GM21360 (cell line): ENCODE results near the gene PADI2.

Experiments
- ATAC-seq: cut with Tn5 transposase; IDR thresholded peaks from one replicate; pipeline ENCODE4 v1.9.1; 2021; ENCODE audit warnings: mild to moderate bottlenecking, moderate library complexity; ENCODE audit not compliant: unreplicated experiment

The PADI2 gene

GRCh38 chr1:17116643-17117042 is 2.6 kb downstream of the PADI2 start:
- ATAC-seq: no peak

- no peak for ATAC-seq
Measured at GRCh38 chr1:17113963-17114362, 5.3 kb downstream of the PADI2 start.

GRCh38 chr1:17112496-17113236 is 6.6 kb downstream of the PADI2 start:
- ATAC-seq: no peak

DNA sequence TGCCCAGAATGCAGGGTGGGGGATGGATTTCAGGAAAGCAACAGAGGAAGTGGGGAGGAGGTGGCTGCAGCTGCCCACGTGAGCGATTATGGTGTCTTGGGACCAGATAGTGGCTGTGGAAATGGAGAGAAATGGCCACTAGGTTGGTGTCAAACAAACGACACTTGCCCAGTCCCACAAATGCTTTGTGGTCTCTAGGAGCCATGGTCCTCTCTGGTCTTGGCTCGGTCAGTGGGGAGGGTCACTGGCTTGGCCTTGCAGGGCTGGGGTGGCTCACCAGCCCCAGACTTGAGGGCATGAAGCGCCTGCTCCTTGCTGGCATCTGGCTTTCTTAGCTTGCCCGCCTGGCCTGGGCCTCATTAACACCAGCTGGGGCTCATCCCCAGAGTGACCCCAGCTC is 7.2 kb downstream of the PADI2 start:
- ATAC-seq: no peak

DNA sequence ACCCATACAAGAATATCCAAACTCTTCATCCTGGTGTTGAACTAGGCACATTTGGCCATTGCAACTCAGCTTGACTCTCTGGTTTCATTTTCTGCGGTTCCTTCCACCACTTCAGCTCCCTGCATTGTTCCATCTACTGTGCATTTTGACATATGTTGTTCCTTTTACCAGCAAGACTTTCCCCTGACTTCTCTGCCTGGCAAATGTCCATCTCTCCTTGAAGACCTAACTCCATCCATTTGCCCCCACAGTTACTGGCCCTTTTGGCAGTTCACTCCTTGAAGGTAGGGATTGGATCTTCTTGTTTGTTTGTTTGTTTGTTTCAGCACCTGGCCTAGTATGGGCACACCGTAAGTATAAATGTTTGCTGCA is 8.7 kb downstream of the PADI2 start:
- ATAC-seq: no peak

DNA sequence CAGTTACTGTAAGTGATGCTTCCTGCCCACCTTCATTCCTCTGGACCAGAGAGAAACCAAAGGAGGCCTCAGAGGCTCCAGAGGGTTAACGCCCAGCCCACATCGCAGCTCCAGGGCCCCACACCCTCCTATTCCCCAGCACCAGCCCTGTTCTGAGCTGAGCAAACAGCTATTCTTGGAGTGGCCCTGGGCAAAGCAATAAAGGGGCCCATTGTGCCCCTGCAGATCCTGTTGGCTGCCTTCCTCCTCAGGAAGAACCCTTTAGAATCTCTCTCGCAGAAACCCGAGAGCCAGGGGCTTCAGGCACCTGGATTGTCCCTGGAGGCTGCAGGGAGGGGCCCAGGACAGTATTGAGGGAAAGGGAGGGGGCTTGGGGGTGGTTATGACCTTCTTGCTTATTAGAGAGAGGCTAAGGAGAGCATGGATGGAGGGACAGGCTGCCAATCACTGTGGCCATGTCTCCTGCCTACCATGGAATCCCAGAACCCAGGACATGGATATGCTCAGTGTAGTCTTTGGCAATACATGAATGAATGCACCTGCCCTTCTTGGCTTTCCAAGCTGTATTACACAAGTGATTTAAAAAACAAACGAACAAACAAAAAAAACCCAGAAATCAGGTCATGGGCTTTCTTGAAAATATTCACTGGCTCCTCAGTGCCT is 9.2 kb downstream of the PADI2 start:
- ATAC-seq: no peak

DNA sequence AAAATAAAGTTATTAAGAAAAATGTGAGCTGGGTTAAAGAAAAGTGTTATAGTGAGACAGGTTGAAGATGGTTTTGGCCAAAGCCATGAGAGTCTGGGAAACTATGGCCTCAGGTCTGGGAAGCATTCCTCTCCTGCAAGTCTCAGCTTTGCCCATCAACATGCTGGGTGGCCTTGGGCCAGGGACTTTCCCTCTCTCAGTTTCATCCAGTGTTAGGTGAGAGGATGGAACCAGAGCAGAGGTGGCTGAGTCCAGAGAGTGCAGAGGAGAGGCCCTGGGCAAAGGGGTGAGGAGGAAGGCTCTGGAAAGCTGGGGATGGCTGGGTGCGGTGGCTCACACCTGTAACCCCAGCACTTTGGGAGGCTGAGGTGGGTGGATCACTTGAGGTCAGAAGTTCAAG is 10.5 kb downstream of the PADI2 start:
- no peak for ATAC-seq

DNA sequence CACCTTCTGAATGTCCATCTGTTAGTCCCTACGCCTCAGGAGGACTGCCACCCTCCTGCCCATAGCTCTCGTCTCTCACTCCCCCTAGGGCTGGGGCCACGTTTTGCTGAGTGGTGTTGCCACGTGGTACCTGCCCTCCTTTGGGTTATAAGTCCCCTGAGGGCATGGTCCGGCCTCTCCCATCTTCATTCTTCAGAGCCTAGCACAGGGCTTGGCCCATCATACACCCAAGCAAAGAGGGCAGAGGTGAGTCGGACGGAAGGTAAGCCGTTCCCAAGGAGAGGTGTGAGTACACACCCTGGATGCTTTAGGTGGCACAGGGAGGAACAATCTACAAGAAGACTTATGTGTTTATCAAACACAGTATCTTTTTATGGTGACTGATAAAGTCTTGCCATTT is 10.9 kb downstream of the PADI2 start:
- no peak for ATAC-seq

GRCh38 chr1:17104782-17105181 is 14.5 kb downstream of the PADI2 start:
- ATAC-seq: no peak

GRCh38 chr1:17102232-17102631 is 17.0 kb downstream of the PADI2 start:
- no peak for ATAC-seq

DNA sequence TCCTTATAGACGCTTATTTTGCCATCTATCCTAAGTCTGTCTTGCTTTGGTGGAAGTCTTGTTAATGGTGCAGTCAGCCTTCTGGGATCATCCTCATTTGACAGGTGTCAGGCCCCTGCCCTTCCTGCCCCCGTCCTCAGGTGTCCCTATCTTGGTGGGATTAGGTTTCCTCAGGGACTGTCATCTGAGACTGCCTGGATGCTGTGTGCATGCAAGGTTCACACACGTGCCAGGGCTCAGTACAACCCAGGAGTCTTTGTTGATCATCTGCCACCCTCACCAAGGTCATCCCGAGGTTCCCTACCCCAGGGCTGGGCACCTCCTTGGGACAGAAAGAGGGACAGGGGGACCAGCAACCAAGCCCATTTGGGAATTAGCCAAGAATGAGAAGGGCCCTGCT is 18.0 kb downstream of the PADI2 start:
- no peak for ATAC-seq

DNA sequence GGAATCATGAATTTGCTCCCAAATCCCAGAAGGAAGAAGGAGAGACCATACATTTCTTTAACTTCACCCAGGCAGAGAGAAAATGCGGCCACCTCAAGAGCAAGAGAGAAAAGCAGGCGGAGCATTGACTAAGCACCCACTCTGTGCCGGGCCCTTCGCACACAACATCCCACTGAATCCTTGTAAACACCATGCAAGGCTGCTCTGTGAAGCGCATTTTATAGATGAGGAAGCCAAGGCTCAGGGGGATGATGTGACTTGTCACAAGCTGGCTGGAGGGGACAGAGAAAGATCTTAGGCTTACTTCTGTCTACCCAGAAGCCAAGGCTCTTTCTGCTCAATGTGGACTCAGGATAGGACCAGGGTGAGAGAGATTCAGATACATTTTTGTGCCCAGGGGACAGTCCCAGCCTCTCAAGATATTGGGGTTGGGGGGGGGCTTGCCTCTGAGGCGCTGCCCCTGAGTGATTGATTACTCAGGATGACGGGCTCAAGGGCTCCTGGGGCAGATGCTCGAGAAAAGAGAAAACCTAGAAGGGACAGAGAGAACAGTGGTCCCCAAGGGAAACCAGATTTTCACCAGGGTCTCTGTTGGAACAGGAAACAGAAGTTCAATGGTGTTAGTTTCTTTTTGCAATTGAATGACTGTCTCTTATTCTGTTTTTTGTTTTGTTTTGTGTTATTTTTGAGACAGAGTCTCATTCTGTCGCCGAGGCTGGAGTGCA is 19.5 kb downstream of the PADI2 start:
- no peak for ATAC-seq

DNA sequence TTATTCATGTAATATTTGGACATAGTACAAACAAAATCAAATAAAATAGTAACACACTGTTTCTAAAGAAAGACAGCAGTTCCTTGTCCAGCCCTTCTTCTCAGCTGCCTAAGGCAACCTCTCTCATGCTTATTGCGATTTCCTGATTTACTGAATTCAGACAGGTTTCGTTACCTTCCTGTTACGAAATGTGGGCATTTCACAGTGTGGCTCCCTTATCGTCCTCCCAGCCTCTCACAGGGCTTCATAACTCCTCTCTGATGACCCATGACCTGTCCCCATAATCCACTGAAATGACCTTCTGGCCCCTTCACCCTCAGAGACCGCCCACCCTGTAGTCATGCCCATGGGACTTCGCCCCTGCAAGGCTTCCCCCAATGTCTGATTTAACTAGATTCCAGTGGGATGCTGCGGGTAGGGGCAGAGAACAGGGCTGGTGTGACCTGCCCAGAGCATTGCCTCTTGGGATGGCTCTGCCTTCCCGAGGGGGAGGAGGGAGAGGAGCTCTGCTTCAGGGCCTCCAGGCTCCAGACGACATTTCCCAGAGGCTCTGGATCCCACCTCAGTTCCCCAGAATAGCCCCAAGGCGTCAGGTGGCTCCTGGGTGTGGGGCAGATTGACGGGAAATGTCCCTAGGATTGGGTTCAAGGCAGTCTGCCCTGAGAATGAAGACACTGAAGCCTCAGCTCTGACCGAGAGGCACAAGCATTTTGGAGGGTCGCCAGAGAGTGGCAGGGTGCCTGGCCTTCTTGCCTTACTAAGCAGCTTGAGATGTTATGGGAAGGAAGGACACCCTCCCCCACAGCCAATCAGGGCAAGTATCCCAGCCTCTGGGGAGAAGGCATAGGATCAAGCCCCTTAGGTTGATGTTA is 20.6 kb downstream of the PADI2 start:
- ATAC-seq: no peak

DNA sequence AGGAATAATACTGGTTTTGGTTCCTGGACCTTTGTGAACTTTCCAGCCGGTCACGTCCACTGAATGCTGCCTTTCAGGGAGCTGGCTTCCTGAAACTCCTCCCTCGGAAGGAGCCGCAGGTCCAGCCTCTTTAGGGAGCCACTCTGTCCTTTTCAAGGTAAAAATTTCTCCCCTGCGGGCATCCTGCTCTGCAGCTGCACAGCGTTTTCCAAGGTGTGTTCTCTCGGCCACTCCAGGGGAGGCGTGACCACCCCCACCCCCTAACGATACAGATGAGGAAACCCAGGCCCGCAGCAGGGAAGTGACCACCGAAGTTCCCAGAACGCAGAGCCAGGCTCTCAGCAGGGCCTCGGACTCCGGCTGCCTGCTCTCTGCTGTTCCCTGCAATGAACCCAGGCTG is 21.5 kb downstream of the PADI2 start:
- ATAC-seq: no peak

- ATAC-seq: no peak
Measured at GRCh38 chr1:17097147-17097546, 22.1 kb downstream of the PADI2 start.

DNA sequence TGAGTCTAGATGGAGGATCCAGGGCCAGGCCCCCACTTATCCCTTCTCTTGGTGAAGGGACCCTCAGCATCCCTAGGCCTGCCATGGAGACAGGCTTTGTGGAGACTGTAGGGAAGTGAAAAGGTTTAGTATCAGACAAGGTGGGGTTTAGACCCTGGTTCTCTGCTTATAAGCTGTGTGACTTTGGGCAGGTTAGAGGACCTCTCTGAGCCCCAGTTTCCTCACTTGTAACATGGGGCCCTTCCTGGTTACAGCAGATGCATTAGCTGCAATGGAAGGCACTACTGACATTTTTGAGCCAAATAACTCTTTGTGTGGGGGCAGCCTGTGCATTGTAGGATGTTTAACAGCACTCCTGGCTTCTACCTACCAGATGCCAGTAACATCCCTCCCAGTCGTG is 22.7 kb downstream of the PADI2 start:
- ATAC-seq: no peak

DNA sequence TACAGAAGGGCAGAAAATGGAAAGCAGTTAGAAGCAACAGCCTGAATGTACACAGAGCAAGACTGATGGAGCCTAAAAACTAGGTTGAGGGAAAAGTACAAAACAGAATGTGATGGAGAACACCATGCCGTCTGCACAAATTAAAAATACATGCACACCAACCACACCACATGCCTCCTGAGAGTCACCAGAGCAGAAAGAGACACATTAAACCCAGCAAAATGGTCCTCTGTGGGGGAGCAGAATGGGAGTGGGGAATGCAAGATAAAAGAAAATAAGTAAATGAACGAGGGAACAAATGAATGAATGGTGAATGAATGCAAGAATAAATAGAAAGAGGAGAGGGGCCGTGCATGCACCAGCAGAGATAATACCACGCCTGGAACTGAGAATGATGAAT is 24.1 kb downstream of the PADI2 start:
- ATAC-seq: no peak

DNA sequence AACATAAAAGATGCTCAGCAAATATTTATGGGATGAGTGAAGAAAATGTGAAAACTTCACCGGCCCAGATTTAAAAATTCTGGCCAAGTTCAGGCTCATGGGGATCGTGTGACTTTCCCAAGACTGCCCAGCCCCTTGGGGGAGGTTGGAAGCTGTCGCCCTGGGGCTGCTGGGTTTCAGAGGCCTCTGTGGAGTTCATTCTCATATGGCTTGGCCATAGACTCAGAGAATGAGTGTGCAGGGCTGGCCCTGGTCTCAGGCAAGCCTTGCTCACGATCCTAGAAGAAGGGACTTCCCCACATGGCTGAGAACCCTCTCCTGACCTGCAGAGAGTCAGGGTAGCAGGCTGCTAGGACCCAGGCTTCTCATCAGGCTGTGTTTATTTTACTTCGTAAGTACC is 24.6 kb downstream of the PADI2 start:
- no peak for ATAC-seq

DNA sequence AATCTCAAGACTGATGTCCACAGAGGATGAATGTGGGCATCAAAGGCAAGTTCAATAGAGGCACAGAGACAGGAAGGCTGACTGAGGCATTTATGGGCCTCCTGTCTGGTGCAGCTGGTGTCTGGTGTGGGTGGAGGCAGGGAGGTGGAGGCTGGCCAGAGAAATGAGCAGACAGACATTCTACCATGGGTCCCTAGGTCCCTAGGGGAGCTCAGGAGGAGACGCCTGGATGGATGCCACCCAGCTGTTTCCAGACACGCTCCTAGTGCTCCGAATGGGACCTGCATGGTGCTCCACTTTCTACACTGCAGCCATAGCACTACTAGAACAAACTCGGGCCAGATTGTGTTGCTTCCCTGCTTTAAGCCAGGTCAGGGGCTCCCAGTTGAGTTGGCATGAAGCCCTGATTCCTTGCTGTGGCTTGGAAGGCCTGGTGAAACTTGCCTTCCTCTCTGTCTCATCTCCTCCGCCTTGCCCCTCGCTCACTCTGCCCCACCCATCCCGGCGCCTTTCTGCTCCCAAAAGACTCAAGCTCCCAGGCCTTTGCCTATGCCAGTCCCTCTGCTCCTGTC is 25.3 kb downstream of the PADI2 start:
- ATAC-seq: no peak

- ATAC-seq: no peak
Measured at GRCh38 chr1:17091252-17091651, 28.0 kb downstream of the PADI2 start.

DNA sequence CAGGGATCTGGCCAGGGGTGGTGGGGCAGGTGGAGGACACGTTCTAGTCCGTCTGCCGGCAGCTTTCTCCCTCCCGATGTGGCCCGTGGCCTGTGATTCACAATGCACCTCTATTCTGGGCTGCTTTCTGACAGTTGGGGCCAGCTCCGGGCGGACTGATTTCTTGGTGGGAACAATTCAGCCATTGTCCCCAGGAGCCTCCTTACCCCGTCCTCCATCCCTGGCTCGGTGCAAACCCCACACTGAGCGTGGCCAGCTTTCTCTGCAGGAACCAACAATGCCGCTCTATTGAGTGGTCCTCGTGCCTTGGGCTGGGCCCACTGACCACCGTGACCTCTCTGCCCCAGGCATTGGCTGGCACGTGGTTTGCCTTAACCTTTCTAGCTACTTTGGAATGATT is 29.7 kb downstream of the PADI2 start:
- no peak for ATAC-seq
